ENCODE measurements around the gene BCAS3. TPM values are rescaled to one million over a fixed set of nuclear protein-coding genes. Genes with fewer than 3 reads are reported as not detected.
"Not testable (repeated sequence)": the region's sequence is repeated elsewhere in the genome, so short reads cannot be mapped to it uniquely, and the experiment has no call there.

BCAS3 gene
- polyA plus RNA-seq, 3 donors from 2014 or later: 26.3 to 53.8 (median 50.1) TPM

DNA sequence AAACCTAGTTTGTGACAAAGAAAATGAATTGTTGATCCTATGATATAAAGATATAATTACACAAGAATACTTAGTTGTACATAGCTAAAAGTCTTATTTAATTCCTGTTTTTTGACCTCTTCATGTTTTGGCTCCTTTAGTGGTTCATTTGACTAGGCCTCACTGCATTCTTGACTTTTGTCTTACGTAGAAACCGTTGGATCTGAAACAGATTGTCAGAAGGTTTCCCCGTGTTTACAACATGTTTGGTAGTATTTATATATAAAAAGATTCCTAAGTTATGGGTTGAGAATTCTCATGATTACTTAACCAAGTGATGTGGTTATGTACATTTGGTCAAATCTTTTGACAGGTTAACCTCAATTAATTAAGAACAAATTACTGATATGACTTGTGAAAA, 162.8 kb downstream of the BCAS3 start:
- no peaks in the 10 kb centered on the region for H3K9me3 Mint-ChIP-seq
- no peaks in the 10 kb centered on the region for H3K4me1 Mint-ChIP-seq
- H3K36me3 Mint-ChIP-seq: no peaks in the 10 kb centered on the region
- DNase-seq: no peak
- no peak overlapping the region for H3K4me3 Mint-ChIP-seq
- no peak overlapping the region for H3K27ac Mint-ChIP-seq
- no peaks in the 10 kb centered on the region for H3K27me3 Mint-ChIP-seq (ENCODE audit: low read depth in 3 of 3)

- no peak overlapping the region for H3K27ac Mint-ChIP-seq
- H3K27me3 Mint-ChIP-seq (ENCODE audit: low read depth in 3 of 3): no peaks in the 10 kb centered on the region
- no peak overlapping the region for H3K4me3 Mint-ChIP-seq
- H3K36me3 Mint-ChIP-seq: no peaks in the 10 kb centered on the region
- no peaks in the 10 kb centered on the region for H3K9me3 Mint-ChIP-seq
- H3K4me1 Mint-ChIP-seq: peaks cover 4 to 11% of the 10 kb centered on the region in 2 donors
- DNase-seq: no peak
Observed at GRCh38 chr17:60845012-60845411, 167.4 kb downstream of the BCAS3 start.

DNA sequence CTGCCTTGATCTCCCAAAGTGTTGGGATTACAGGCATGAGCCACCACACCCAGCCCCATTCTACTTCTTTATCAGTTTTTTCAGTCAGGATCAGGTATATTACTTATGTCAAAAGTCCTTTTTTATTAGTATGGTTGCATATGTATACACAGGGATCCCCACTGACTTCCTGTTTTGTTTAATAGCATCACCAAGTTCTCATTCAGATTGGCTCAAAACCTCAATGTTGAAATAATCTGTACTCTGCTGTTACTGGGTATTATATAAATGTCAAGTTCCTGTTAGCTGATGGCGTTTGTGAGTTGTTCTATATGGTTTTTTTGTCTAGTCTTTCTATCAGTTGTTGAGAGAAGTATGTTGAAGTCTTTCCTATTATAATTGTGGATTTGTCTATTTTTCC, 168.5 kb downstream of the BCAS3 start:
- Mint-ChIP-seq H3K36me3 (no peaks in the 10 kb centered on the region), H3K4me1 (peaks cover 4 to 11% of the 10 kb centered on the region in 2 donors), H3K27ac (peak overlapping the region in 1 of 6 donors; percentile 19), H3K27me3 (ENCODE audit: low read depth in 3 of 3) (no peaks in the 10 kb centered on the region), H3K9me3 (no peaks in the 10 kb centered on the region), H3K4me3 (no peak overlapping the region)
- no peak for DNase-seq

- no peak for DNase-seq
- Mint-ChIP-seq H3K4me1 (peaks cover 4 to 10% of the 10 kb centered on the region in 2 donors), H3K27me3 (ENCODE audit: low read depth in 3 of 3) (no peaks in the 10 kb centered on the region), H3K27ac (no peak overlapping the region), H3K9me3 (no peaks in the 10 kb centered on the region), H3K4me3 (no peak overlapping the region), H3K36me3 (no peaks in the 10 kb centered on the region)
Observed at GRCh38 chr17:60851181-60851580, 173.5 kb downstream of the BCAS3 start.

DNA sequence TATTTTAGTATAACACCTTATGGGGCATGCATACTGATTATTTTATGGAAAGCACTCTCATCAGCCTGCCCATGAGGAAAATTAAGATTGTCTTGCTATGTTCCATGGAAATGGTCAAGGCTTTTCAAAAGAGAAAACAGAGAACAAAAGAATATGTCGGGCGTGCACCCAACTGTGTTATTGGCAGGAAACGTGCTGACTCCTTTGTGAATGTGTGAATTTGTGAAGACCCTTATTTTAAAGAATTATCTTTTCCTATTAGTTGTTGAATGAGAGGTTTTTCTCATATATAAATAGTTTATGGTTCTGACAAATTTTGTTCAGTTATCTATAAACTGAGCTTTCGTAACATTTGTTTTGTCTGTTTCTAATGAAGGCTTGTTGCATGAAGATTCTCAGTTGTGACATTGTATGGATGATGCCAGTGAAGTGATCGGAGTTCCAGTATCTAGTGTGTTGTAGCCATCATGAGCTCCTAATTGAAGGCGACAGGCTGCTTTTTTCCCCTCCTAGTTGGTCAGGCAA, 180.0 kb downstream of the BCAS3 start:
- H3K27me3 Mint-ChIP-seq (ENCODE audit: low read depth in 3 of 3): peaks cover 0 to 1% (median 1%) of the 10 kb centered on the region in 3 donors
- DNase-seq: no peak
- H3K4me3 Mint-ChIP-seq: no peak overlapping the region
- no peaks in the 10 kb centered on the region for H3K9me3 Mint-ChIP-seq
- no peak overlapping the region for H3K27ac Mint-ChIP-seq
- peaks cover 0 to 4% (median 0%) of the 10 kb centered on the region in 3 donors for H3K36me3 Mint-ChIP-seq
- H3K4me1 Mint-ChIP-seq: peaks cover 0 to 2% of the 10 kb centered on the region in 2 donors

DNA sequence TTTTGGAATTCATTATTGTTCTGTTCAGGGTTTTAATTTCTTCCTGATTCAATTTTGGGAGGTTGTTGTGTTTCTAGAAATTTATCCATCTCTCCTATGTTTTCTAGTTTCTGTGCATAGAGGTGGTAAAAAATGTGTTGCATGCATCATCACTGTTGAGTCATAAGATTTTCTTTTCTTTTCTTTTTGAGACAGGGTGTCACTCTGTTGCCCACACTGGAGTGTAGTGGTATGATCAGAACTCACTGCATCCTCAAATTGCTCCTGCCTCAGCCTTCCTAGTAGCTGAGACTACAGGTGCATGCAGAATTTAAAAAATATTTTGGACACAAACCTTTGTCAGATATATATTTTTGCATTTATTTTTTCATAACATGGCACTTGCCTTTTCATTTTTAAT, 184.8 kb downstream of the BCAS3 start:
- no peak overlapping the region for H3K4me3 Mint-ChIP-seq
- H3K9me3 Mint-ChIP-seq: no peaks in the 10 kb centered on the region
- no peak for DNase-seq
- H3K36me3 Mint-ChIP-seq: peaks cover 0 to 4% (median 0%) of the 10 kb centered on the region in 3 donors
- H3K4me1 Mint-ChIP-seq: peaks cover 13 to 25% of the 10 kb centered on the region in 2 donors
- H3K27ac Mint-ChIP-seq: no peak overlapping the region
- peaks cover 0 to 1% (median 1%) of the 10 kb centered on the region in 3 donors for H3K27me3 Mint-ChIP-seq (ENCODE audit: low read depth in 3 of 3)

DNA sequence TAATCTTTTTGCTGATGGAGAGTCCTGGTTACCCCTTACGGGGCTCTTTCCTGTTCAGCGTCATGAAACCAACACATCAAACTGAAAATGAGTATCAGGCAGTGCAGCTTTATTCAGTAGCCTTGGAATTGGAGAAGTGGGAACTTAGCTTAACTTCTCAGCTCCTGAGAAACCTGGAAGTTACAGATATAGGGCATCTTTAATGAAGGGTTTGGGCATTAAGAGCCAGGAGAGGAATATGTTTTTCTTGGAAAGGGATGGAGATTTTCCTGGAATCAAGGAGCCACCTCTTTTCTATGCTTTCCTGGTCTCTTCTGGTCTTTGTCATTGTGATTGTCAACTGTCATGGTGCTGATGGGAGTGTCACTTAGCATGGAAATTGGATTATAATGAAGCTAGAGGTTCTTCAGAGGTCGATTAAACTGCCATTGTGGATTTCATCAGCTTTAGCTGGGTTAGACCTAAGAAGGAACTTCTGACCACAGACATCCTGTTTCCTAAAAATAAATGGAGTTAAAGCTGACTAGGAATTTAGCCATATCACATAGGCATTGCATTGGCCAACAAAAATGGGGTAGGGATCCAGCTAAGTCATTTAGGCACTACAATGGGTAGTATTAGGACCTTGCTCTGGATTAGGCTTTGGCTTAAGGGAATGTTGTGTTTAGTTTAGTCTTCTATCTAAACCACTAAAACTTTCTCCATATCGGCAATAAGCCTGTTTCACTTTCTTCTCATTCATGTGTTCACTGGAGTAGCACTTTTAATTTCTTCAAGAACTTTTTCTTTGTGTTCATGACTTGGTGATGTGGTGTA, 186.4 kb downstream of the BCAS3 start:
- peak in 1 of 3 donors; percentile 2 for DNase-seq
- Mint-ChIP-seq H3K36me3 (peaks cover 0 to 5% (median 0%) of the 10 kb centered on the region in 3 donors), H3K9me3 (no peaks in the 10 kb centered on the region), H3K27ac (peak overlapping the region in 3 of 6 donors; percentile 53 to 80 (median 68)), H3K4me3 (peak overlapping the region in 2 of 5 donors; percentile 8 to 72), H3K27me3 (ENCODE audit: low read depth in 3 of 3) (peaks cover 0 to 1% (median 1%) of the 10 kb centered on the region in 3 donors), H3K4me1 (peaks cover 13 to 25% of the 10 kb centered on the region in 2 donors)

- Mint-ChIP-seq H3K4me1 (peaks cover 13 to 25% of the 10 kb centered on the region in 2 donors), H3K27ac (peak overlapping the region in 3 of 6 donors; percentile 53 to 80 (median 68)), H3K4me3 (peak overlapping the region in 1 of 5 donors; percentile 72), H3K27me3 (ENCODE audit: low read depth in 3 of 3) (peaks cover 0 to 1% (median 0%) of the 10 kb centered on the region in 3 donors), H3K9me3 (no peaks in the 10 kb centered on the region), H3K36me3 (peaks cover 0 to 11% (median 6%) of the 10 kb centered on the region in 3 donors)
- no peak for DNase-seq
Observed at GRCh38 chr17:60864708-60865005, 187.0 kb downstream of the BCAS3 start.

- DNase-seq: no peak
- no peak overlapping the region for H3K4me3 Mint-ChIP-seq
- H3K9me3 Mint-ChIP-seq: no peaks in the 10 kb centered on the region
- peaks cover 0 to 1% of the 10 kb centered on the region in 2 donors for H3K4me1 Mint-ChIP-seq
- H3K27me3 Mint-ChIP-seq (ENCODE audit: low read depth in 3 of 3): peaks cover 0 to 2% (median 0%) of the 10 kb centered on the region in 3 donors
- H3K27ac Mint-ChIP-seq: no peak overlapping the region
- H3K36me3 Mint-ChIP-seq: peaks cover 0 to 9% (median 4%) of the 10 kb centered on the region in 3 donors
Observed at GRCh38 chr17:60874772-60875171, 197.1 kb downstream of the BCAS3 start.

DNA sequence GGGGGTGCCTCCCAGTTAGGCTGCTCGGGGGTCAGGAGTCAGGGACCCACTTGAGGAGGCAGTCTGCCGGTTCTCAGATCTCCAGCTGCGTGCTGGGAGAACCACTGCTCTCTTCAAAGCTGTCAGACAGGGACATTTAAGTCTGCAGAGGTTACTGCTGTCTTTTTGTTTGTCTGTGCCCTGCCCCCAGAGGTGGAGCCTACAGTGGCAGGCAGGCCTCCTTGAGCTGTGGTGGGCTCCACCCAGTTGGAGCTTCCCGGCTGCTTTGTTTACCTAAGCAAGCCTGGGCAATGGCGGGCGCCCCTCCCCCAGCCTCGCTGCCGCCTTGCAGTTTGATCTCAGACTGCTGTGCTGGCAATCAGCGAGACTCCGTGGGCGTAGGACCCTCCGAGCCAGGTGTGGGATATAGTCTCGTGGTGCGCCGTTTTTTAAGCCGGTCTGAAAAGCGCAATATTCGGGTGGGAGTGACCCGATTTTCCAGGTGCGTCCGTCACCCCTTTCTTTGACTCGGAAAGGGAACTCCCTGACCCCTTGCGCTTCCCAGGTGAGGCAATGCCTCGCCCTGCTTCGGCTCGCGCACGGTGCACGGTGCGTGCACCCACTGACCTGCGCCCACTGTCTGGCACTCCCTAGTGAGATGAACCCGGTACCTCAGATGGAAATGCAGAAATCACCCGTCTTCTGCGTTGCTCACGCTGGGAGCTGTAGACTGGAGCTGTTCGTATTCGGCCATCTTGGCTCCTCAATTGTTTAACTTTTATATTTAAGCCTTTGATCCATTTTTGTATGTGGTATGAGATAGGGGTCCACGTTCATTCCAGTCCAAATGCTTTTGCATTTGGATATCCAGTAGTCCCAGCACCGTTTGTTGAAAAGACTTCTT, 209.3 kb downstream of the BCAS3 start:
- H3K36me3 Mint-ChIP-seq; H3K4me1 Mint-ChIP-seq; H3K27me3 Mint-ChIP-seq (ENCODE audit: low read depth in 3 of 3); DNase-seq; H3K9me3 Mint-ChIP-seq: not testable (repeated sequence)
- Mint-ChIP-seq H3K27ac (peak overlapping the region in 1 of 6 donors; percentile 45), H3K4me3 (peak overlapping the region in 4 of 5 donors; percentile 38 to 69 (median 60))

DNA sequence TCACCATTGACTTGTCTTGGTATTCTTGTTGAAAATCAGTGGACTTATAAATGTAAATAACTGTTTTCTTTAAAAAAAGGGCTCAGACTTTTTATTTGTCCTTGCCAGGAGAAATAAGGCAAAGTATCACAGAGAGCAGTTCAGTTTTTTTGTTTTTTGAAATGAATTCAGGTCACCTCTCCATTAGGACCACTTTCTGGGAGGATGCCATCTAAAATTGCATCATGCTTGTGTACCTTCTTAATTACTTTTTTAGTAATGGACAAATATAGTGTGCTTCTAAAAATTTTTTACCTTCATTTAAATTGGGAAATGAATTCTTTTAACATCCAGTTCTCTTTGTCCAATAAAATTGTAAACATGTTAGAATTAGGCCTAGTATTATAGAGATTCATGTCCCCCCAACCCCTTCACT, 210.0 kb downstream of the BCAS3 start:
- Mint-ChIP-seq H3K9me3 (peaks cover 0 to 2% (median 0%) of the 10 kb centered on the region in 6 donors), H3K27me3 (ENCODE audit: low read depth in 3 of 3) (no peaks in the 10 kb centered on the region), H3K27ac (peak overlapping the region in 1 of 6 donors; percentile 45), H3K4me1 (no peaks in the 10 kb centered on the region), H3K4me3 (peak overlapping the region in 4 of 5 donors; percentile 38 to 69 (median 60)), H3K36me3 (peaks cover 0 to 7% (median 0%) of the 10 kb centered on the region in 3 donors)
- DNase-seq: no peak

- H3K36me3 Mint-ChIP-seq: peaks cover 4 to 15% (median 7%) of the 10 kb centered on the region in 3 donors
- no peak for DNase-seq
- H3K9me3 Mint-ChIP-seq: peaks cover 0 to 5% (median 0%) of the 10 kb centered on the region in 6 donors
- H3K27ac Mint-ChIP-seq: no peak overlapping the region
- no peaks in the 10 kb centered on the region for H3K27me3 Mint-ChIP-seq (ENCODE audit: low read depth in 3 of 3)
- no peaks in the 10 kb centered on the region for H3K4me1 Mint-ChIP-seq
- no peak overlapping the region for H3K4me3 Mint-ChIP-seq
Observed at GRCh38 chr17:60888812-60889709, 211.4 kb downstream of the BCAS3 start.

- Mint-ChIP-seq H3K9me3 (peaks cover 0 to 11% (median 3%) of the 10 kb centered on the region in 6 donors), H3K27ac (no peak overlapping the region), H3K4me1 (no peaks in the 10 kb centered on the region), H3K27me3 (ENCODE audit: low read depth in 3 of 3) (no peaks in the 10 kb centered on the region), H3K36me3 (peaks cover 4 to 21% (median 15%) of the 10 kb centered on the region in 3 donors), H3K4me3 (no peak overlapping the region)
- DNase-seq: no peak
Observed at GRCh38 chr17:60891149-60891548, 213.5 kb downstream of the BCAS3 start.

Measured in immature natural killer cell (primary cell).